ENCODE measurements around the gene PLCB1.

The PLCB1 gene

GRCh38 chr20:8709627-8710026 lies 577.6 kb downstream of the PLCB1 start:
- no peaks in the 10 kb centered on the region for H3K4me1 ChIP-seq (ENCODE audit: insufficient read depth, low read length)
- no peak overlapping the region for H3K27ac ChIP-seq (ENCODE audit: low read depth, low read length)
- H3K27me3 ChIP-seq (ENCODE audit: control insufficient read depth in 1 of 2, insufficient read depth in 2 of 2, low read length in 2 of 2), result no peaks in the 10 kb centered on the region
- H3K9me3 ChIP-seq (ENCODE audit: low read length), result no peaks in the 10 kb centered on the region
- H3K9ac ChIP-seq (ENCODE audit: low read length), result no peak overlapping the region
- H3K4me3 ChIP-seq (ENCODE audit: low read depth in 1 of 2, low read length in 2 of 2), result no peak overlapping the region
- peaks cover 23% of the 10 kb centered on the region for H3K36me3 ChIP-seq (ENCODE audit: insufficient read depth, low read length)

- no peak overlapping the region for H3K9ac ChIP-seq (ENCODE audit: low read length)
- H3K4me3 ChIP-seq (ENCODE audit: low read depth in 1 of 2, low read length in 2 of 2), result no peak overlapping the region
- no peaks in the 10 kb centered on the region for H3K27me3 ChIP-seq (ENCODE audit: control insufficient read depth in 1 of 2, insufficient read depth in 2 of 2, low read length in 2 of 2)
- peaks cover 20% of the 10 kb centered on the region for H3K36me3 ChIP-seq (ENCODE audit: insufficient read depth, low read length)
- H3K9me3 ChIP-seq (ENCODE audit: low read length), result no peaks in the 10 kb centered on the region
- H3K4me1 ChIP-seq (ENCODE audit: insufficient read depth, low read length), result no peaks in the 10 kb centered on the region
- no peak overlapping the region for H3K27ac ChIP-seq (ENCODE audit: low read depth, low read length)
These were observed 579.4 kb downstream of the PLCB1 start for GRCh38 chr20:8711501-8711900.

GRCh38 chr20:8714206-8714605 lies 582.1 kb downstream of the PLCB1 start:
- no peak overlapping the region for H3K9ac ChIP-seq (ENCODE audit: low read length)
- H3K4me3 ChIP-seq (ENCODE audit: low read depth in 1 of 2, low read length in 2 of 2), result no peak overlapping the region
- H3K9me3 ChIP-seq (ENCODE audit: low read length), result no peaks in the 10 kb centered on the region
- peaks cover 22% of the 10 kb centered on the region for H3K36me3 ChIP-seq (ENCODE audit: insufficient read depth, low read length)
- H3K27ac ChIP-seq (ENCODE audit: low read depth, low read length), result no peak overlapping the region
- no peaks in the 10 kb centered on the region for H3K27me3 ChIP-seq (ENCODE audit: control insufficient read depth in 1 of 2, insufficient read depth in 2 of 2, low read length in 2 of 2)
- H3K4me1 ChIP-seq (ENCODE audit: insufficient read depth, low read length), result no peaks in the 10 kb centered on the region

GRCh38 chr20:8718279-8718678 lies 586.2 kb downstream of the PLCB1 start:
- H3K9ac ChIP-seq (ENCODE audit: low read length), result no peak overlapping the region
- no peaks in the 10 kb centered on the region for H3K27me3 ChIP-seq (ENCODE audit: control insufficient read depth in 1 of 2, insufficient read depth in 2 of 2, low read length in 2 of 2)
- H3K36me3 ChIP-seq (ENCODE audit: insufficient read depth, low read length), result peaks cover 16% of the 10 kb centered on the region
- no peak overlapping the region for H3K27ac ChIP-seq (ENCODE audit: low read depth, low read length)
- H3K4me1 ChIP-seq (ENCODE audit: insufficient read depth, low read length), result peaks cover 14% of the 10 kb centered on the region
- H3K4me3 ChIP-seq (ENCODE audit: low read depth in 1 of 2, low read length in 2 of 2), result no peak overlapping the region
- no peaks in the 10 kb centered on the region for H3K9me3 ChIP-seq (ENCODE audit: low read length)

DNA sequence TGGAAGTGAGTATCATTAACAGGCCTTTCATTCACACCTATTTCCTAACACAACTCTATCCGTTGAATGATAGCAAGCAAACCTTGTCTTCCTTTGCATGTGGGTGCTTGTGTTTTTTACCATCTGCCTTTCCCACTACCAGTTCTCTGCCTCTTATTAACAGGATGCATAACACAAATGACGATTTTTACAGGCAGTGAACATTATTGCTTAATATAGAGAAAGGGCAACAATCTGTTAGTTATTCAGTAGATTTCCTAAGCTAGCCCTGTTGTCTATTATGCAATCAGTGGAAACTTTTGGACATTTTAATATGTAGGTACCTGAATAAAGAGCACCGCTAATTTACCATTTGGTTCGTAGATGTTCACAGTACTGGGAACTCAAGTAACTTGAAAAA lies 588.0 kb downstream of the PLCB1 start:
- Histone ChIP-seq H3K9me3 (ENCODE audit: low read length) (no peaks in the 10 kb centered on the region), H3K36me3 (ENCODE audit: insufficient read depth, low read length) (peaks cover 12% of the 10 kb centered on the region), H3K9ac (ENCODE audit: low read length) (no peak overlapping the region), H3K4me1 (ENCODE audit: insufficient read depth, low read length) (peaks cover 14% of the 10 kb centered on the region), H3K27ac (ENCODE audit: low read depth, low read length) (no peak overlapping the region), H3K27me3 (ENCODE audit: control insufficient read depth in 1 of 2, insufficient read depth in 2 of 2, low read length in 2 of 2) (no peaks in the 10 kb centered on the region), H3K4me3 (ENCODE audit: low read depth in 1 of 2, low read length in 2 of 2) (no peak overlapping the region)

DNA sequence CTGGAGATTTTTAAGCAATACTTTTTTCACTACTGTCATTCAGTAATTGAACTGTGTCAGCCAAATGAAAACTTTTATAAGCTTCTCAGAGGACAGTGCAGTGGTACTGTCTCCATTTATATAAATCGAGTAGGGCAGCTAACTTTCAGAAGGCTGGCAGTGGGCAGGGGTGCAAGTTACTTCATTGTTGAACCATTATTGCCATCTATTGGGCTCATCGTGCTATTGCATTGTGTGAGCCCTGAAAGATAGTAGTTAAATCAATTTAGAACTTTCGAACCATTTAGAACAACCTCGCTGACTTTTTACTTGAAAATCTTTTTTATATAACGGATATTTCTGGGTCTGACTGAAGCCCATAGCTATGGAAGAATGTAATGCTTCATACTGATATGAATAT lies 589.0 kb downstream of the PLCB1 start:
- H3K27me3 ChIP-seq (ENCODE audit: control insufficient read depth in 1 of 2, insufficient read depth in 2 of 2, low read length in 2 of 2), result no peaks in the 10 kb centered on the region
- no peak overlapping the region for H3K27ac ChIP-seq (ENCODE audit: low read depth, low read length)
- H3K9ac ChIP-seq (ENCODE audit: low read length), result no peak overlapping the region
- peaks cover 9% of the 10 kb centered on the region for H3K36me3 ChIP-seq (ENCODE audit: insufficient read depth, low read length)
- no peaks in the 10 kb centered on the region for H3K9me3 ChIP-seq (ENCODE audit: low read length)
- no peak overlapping the region for H3K4me3 ChIP-seq (ENCODE audit: low read depth in 1 of 2, low read length in 2 of 2)
- H3K4me1 ChIP-seq (ENCODE audit: insufficient read depth, low read length), result peaks cover 14% of the 10 kb centered on the region

GRCh38 chr20:8722277-8722928 lies 590.3 kb downstream of the PLCB1 start:
- Histone ChIP-seq H3K36me3 (ENCODE audit: insufficient read depth, low read length) (peaks cover 6% of the 10 kb centered on the region), H3K9me3 (ENCODE audit: low read length) (no peaks in the 10 kb centered on the region), H3K27me3 (ENCODE audit: control insufficient read depth in 1 of 2, insufficient read depth in 2 of 2, low read length in 2 of 2) (no peaks in the 10 kb centered on the region), H3K9ac (ENCODE audit: low read length) (no peak overlapping the region), H3K27ac (ENCODE audit: low read depth, low read length) (no peak overlapping the region), H3K4me3 (ENCODE audit: low read depth in 1 of 2, low read length in 2 of 2) (no peak overlapping the region), H3K4me1 (ENCODE audit: insufficient read depth, low read length) (peaks cover 14% of the 10 kb centered on the region)

DNA sequence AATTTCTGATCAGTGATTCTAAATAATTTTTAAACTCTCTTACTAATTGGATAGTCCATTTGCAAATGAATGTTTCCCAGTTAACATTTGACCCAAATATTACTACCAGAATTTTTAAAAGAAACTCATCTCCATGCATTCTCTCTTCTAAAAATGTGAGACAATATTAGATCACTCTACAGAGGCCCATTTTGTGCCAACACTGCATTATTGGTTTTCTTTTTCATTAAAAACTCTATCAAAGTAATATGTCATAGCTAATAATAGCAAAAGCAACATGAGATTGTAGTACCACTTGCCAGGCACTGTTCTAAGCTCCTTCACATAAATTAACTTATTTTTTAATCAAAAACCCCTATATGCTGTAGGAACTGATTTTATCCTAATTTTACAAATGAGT lies 591.2 kb downstream of the PLCB1 start:
- Histone ChIP-seq H3K9me3 (ENCODE audit: low read length) (no peaks in the 10 kb centered on the region), H3K27me3 (ENCODE audit: control insufficient read depth in 1 of 2, insufficient read depth in 2 of 2, low read length in 2 of 2) (no peaks in the 10 kb centered on the region), H3K9ac (ENCODE audit: low read length) (no peak overlapping the region), H3K27ac (ENCODE audit: low read depth, low read length) (no peak overlapping the region), H3K4me1 (ENCODE audit: insufficient read depth, low read length) (peaks cover 14% of the 10 kb centered on the region), H3K36me3 (ENCODE audit: insufficient read depth, low read length) (peaks cover 2% of the 10 kb centered on the region), H3K4me3 (ENCODE audit: low read depth in 1 of 2, low read length in 2 of 2) (no peak overlapping the region)

GRCh38 chr20:8724884-8725283 lies 592.8 kb downstream of the PLCB1 start:
- no peak overlapping the region for H3K27ac ChIP-seq (ENCODE audit: low read depth, low read length)
- H3K27me3 ChIP-seq (ENCODE audit: control insufficient read depth in 1 of 2, insufficient read depth in 2 of 2, low read length in 2 of 2), result no peaks in the 10 kb centered on the region
- peaks cover 12% of the 10 kb centered on the region for H3K4me1 ChIP-seq (ENCODE audit: insufficient read depth, low read length)
- H3K9ac ChIP-seq (ENCODE audit: low read length), result no peak overlapping the region
- H3K36me3 ChIP-seq (ENCODE audit: insufficient read depth, low read length), result no peaks in the 10 kb centered on the region
- no peak overlapping the region for H3K4me3 ChIP-seq (ENCODE audit: low read depth in 1 of 2, low read length in 2 of 2)
- no peaks in the 10 kb centered on the region for H3K9me3 ChIP-seq (ENCODE audit: low read length)

GRCh38 chr20:8726460-8726859 lies 594.4 kb downstream of the PLCB1 start:
- Histone ChIP-seq H3K27ac (ENCODE audit: low read depth, low read length) (no peak overlapping the region), H3K4me1 (ENCODE audit: insufficient read depth, low read length) (no peaks in the 10 kb centered on the region), H3K36me3 (ENCODE audit: insufficient read depth, low read length) (no peaks in the 10 kb centered on the region), H3K27me3 (ENCODE audit: control insufficient read depth in 1 of 2, insufficient read depth in 2 of 2, low read length in 2 of 2) (no peaks in the 10 kb centered on the region), H3K4me3 (ENCODE audit: low read depth in 1 of 2, low read length in 2 of 2) (no peak overlapping the region), H3K9me3 (ENCODE audit: low read length) (no peaks in the 10 kb centered on the region), H3K9ac (ENCODE audit: low read length) (no peak overlapping the region)

- no peaks in the 10 kb centered on the region for H3K36me3 ChIP-seq (ENCODE audit: insufficient read depth, low read length)
- no peaks in the 10 kb centered on the region for H3K27me3 ChIP-seq (ENCODE audit: control insufficient read depth in 1 of 2, insufficient read depth in 2 of 2, low read length in 2 of 2)
These were observed 602.9 kb downstream of the PLCB1 start for GRCh38 chr20:8735014-8735413.

DNA sequence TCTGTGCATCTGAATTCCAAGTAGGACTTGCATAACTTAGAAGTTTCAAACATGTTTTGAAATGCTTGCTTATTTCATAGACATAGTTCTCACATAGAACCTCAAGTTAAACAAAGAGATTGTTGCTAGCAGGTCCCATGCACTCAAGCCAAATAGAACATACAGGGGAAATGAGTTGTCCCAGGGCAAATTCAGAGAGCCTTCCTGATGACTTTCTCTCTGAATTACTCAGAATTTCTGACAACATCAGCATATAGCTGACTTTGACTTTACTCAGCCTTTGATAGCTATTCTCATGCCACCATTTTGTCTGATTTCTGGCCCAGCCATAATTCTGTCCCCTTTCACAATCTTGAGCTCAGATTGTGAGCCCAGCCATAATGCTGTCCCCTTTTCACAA lies 603.6 kb downstream of the PLCB1 start:
- Histone ChIP-seq H3K27ac (ENCODE audit: low read depth, low read length) (no peak overlapping the region), H3K4me3 (ENCODE audit: low read depth in 1 of 2, low read length in 2 of 2) (no peak overlapping the region), H3K9ac (ENCODE audit: low read length) (no peak overlapping the region), H3K4me1 (ENCODE audit: insufficient read depth, low read length) (no peaks in the 10 kb centered on the region), H3K27me3 (ENCODE audit: control insufficient read depth in 1 of 2, insufficient read depth in 2 of 2, low read length in 2 of 2) (no peaks in the 10 kb centered on the region), H3K9me3 (ENCODE audit: low read length) (no peaks in the 10 kb centered on the region), H3K36me3 (ENCODE audit: insufficient read depth, low read length) (peaks cover under 1% of the 10 kb centered on the region)

More at GRCh38 chr20:8735014-8735413, 602.9 kb downstream of the PLCB1 start:
- Histone ChIP-seq H3K9ac (ENCODE audit: low read length) (no peak overlapping the region), H3K4me1 (ENCODE audit: insufficient read depth, low read length) (no peaks in the 10 kb centered on the region), H3K9me3 (ENCODE audit: low read length) (no peaks in the 10 kb centered on the region), H3K27ac (ENCODE audit: low read depth, low read length) (no peak overlapping the region), H3K4me3 (ENCODE audit: low read depth in 1 of 2, low read length in 2 of 2) (no peak overlapping the region)

Data from muscle layer of colon (tissue), 2 donors.